Activated CD4-positive, alpha-beta T cell treated with anti-CD3 and anti-CD28 coated beads, Interleukin-2, amount 10 ng/mL, durations not matched to agents 7 days and 5 days (primary cell): ENCODE measurements around the gene CCDC92. TPM values are rescaled to one million over a fixed set of nuclear protein-coding genes. Genes with fewer than 3 reads are reported as not detected.

Experiments
- CTCF ChIA-PET: fragments of 350-600 bp; sonication (Branson Sonifier 250); formaldehyde crosslinking; loops from one replicate; lab custom pipeline; 2021; ENCODE audit warnings: antibody characterized with exemption; lab: Charles Lee
- POLR2A ChIA-PET: fragments of 350-600 bp; sonication (Branson Sonifier 250); formaldehyde crosslinking; loops from one replicate; lab custom pipeline; 2021; ENCODE audit warnings: antibody characterized with exemption; lab: Charles Lee
- DNase-seq: peaks from one replicate; pipeline ENCODE4 v3.0.0-alpha.2; 2020
- H3K27ac Mint-ChIP-seq: one replicate; pipeline ENCODE4 v1.8.0; 2021; ENCODE audit warnings: mild to moderate bottlenecking, moderate library complexity, mixed read lengths
- H3K27me3 Mint-ChIP-seq: one replicate; pipeline ENCODE4 v1.8.0; 2021; ENCODE audit warnings: mixed read lengths
- H3K36me3 Mint-ChIP-seq: one replicate; pipeline ENCODE4 v1.8.0; 2021; ENCODE audit warnings: low read depth, mixed read lengths
- H3K4me1 Mint-ChIP-seq: one replicate; pipeline ENCODE4 v1.8.0; 2021; ENCODE audit warnings: mixed read lengths
- H3K4me3 Mint-ChIP-seq: one replicate; pipeline ENCODE4 v1.8.0; 2021; ENCODE audit warnings: mild to moderate bottlenecking, moderate library complexity, mixed read lengths
- H3K9me3 Mint-ChIP-seq: one replicate; pipeline ENCODE4 v1.8.0; 2021; ENCODE audit warnings: mixed read lengths
- total RNA-seq, 2 experiments: library from RNA; stranded (reverse); gene quantifications; one replicate each; pipeline ENCODE4 v1.2.3, GENCODE V29; 2021

The CCDC92 gene
- total RNA-seq, 2 experiments from 2014 or later = 27.9 to 28.8 TPM

DNA sequence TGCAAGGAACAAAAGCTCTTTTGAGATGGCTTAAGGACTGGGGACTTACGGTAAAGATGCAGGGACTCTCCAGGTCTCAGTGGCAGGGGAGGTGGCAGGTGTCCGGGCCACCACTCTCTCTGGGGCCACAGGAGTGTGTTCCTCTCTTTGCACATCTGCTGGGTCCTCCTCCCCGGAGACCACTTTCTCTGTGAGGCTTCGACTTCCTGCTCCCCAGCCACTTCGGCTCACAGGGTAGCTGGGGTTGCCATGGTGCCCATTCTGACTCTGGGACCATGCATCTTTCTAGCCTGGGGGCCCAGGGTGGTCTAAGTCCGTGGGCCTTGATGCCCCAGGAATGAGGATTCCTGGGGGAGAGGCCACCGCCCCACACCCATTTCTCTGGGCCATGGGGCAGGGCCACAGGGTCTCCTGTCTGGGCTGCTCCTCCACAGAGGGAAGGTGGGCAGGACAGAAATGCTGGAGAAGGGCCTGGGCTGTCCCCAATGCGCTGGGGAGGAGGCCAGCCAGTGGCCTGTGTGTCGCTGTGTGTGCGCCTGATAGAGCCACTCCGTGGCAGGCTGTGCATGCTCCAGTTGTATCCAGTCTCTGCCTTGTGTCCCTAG lies 38.5 kb downstream of the CCDC92 start:
- CTCF ChIA-PET = interaction anchor here (1.9 kb wide), 1 partner anchor 7 kb away, joined by 7 read pairs; no protein-coding TSS in a partner anchor
- H3K4me1 Mint-ChIP-seq = peaks cover 45% of the 10 kb centered on the region
- DNase-seq = no peak

GRCh38 chr12:123933214-123933613 lies 39.4 kb downstream of the CCDC92 start:
- H3K36me3 Mint-ChIP-seq = peaks cover 10% of the 10 kb centered on the region
- H3K27ac Mint-ChIP-seq = no peak overlapping the region
- CTCF ChIA-PET = interaction anchor here (0.7 to 1.9 kb wide), 2 partner anchors 8 to 53 kb away, joined by 3 to 7 read pairs; no protein-coding TSS in a partner anchor
- peaks cover 3% of the 10 kb centered on the region for H3K27me3 Mint-ChIP-seq
- H3K4me3 Mint-ChIP-seq = no peak overlapping the region
- POLR2A ChIA-PET = no interaction called here
- H3K4me1 Mint-ChIP-seq = peaks cover 36% of the 10 kb centered on the region
- no peaks in the 10 kb centered on the region for H3K9me3 Mint-ChIP-seq
- DNase-seq = no peak

More for the DNA sequence above, 38.5 kb downstream of the CCDC92 start:
- Mint-ChIP-seq H3K27me3 (peaks cover 3% of the 10 kb centered on the region), H3K36me3 (peaks cover 10% of the 10 kb centered on the region), H3K27ac (no peak overlapping the region), H3K9me3 (no peaks in the 10 kb centered on the region), H3K4me3 (no peak overlapping the region)
- POLR2A ChIA-PET = no interaction called here

- H3K36me3 Mint-ChIP-seq = peaks cover 6% of the 10 kb centered on the region
- H3K27ac Mint-ChIP-seq = peak overlapping the region; percentile 39
- H3K9me3 Mint-ChIP-seq = no peaks in the 10 kb centered on the region
- ChIA-PET CTCF (interaction anchor here (0.6 to 1.9 kb wide), 3 partner anchors 10 to 223 kb away, joined by 3 to 7 read pairs (median 4); no protein-coding TSS in a partner anchor), POLR2A (no interaction called here)
- peaks cover 3% of the 10 kb centered on the region for H3K27me3 Mint-ChIP-seq
- DNase-seq = peak; percentile 65
- H3K4me1 Mint-ChIP-seq = peaks cover 26% of the 10 kb centered on the region
- H3K4me3 Mint-ChIP-seq = peak overlapping the region; percentile 50
Observed at GRCh38 chr12:123931686-123932321, 40.8 kb downstream of the CCDC92 start.

- CTCF ChIA-PET = no interaction called here
- H3K9me3 Mint-ChIP-seq = no peaks in the 10 kb centered on the region
- DNase-seq = no peak
- no peak overlapping the region for H3K4me3 Mint-ChIP-seq
- H3K4me1 Mint-ChIP-seq = peaks cover 20% of the 10 kb centered on the region
- H3K27ac Mint-ChIP-seq = no peak overlapping the region
- POLR2A ChIA-PET = no interaction called here
- H3K27me3 Mint-ChIP-seq = peaks cover 3% of the 10 kb centered on the region
- H3K36me3 Mint-ChIP-seq = no peaks in the 10 kb centered on the region
Observed at GRCh38 chr12:123929946-123930583, 42.6 kb downstream of the CCDC92 start.

- Mint-ChIP-seq H3K36me3 (no peaks in the 10 kb centered on the region), H3K4me1 (peaks cover 20% of the 10 kb centered on the region), H3K27ac (no peak overlapping the region), H3K4me3 (no peak overlapping the region), H3K27me3 (peaks cover 3% of the 10 kb centered on the region), H3K9me3 (no peaks in the 10 kb centered on the region)
- no peak for DNase-seq
- ChIA-PET CTCF (no interaction called here), POLR2A (no interaction called here)
Observed at GRCh38 chr12:123928897-123929296, 43.7 kb downstream of the CCDC92 start.

- no peak overlapping the region for H3K27ac Mint-ChIP-seq
- peaks cover 3% of the 10 kb centered on the region for H3K27me3 Mint-ChIP-seq
- ChIA-PET POLR2A (no interaction called here), CTCF (interaction anchor here (0.7 to 1.1 kb wide), 3 partner anchors 11 to 56 kb away, joined by 3 read pairs; no protein-coding TSS in a partner anchor)
- H3K4me3 Mint-ChIP-seq = no peak overlapping the region
- no peaks in the 10 kb centered on the region for H3K9me3 Mint-ChIP-seq
- peaks cover 17% of the 10 kb centered on the region for H3K4me1 Mint-ChIP-seq
- no peak for DNase-seq
- H3K36me3 Mint-ChIP-seq = no peaks in the 10 kb centered on the region
Observed at GRCh38 chr12:123928274-123928865, 44.3 kb downstream of the CCDC92 start.

GRCh38 chr12:123924539-123924938 lies 48.1 kb downstream of the CCDC92 start:
- POLR2A ChIA-PET = no interaction called here
- Mint-ChIP-seq H3K27me3 (peaks cover 3% of the 10 kb centered on the region), H3K36me3 (no peaks in the 10 kb centered on the region), H3K4me3 (no peak overlapping the region), H3K27ac (no peak overlapping the region), H3K4me1 (peaks cover 9% of the 10 kb centered on the region), H3K9me3 (no peaks in the 10 kb centered on the region)
- no peak for DNase-seq
- CTCF ChIA-PET = no interaction called here

DNA sequence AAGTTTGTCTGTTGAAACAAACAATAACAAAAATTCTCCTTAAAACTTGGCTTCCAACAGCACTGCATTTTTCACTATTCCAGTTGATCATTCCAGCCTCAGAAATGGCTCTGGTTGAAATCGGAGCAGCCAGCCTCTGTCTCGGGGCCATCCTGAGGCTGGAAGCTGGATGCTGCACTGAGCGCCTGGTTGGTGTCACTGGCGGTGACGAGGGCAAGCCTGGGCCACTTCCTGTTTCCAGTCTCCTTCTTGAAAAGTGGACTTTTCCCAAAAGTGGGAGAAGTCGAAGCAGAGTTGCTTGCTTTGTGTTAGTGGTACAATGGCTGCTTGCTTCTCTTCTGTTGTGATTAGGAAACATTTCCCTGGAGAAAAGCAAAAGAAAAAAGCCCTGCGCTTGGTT lies 48.7 kb downstream of the CCDC92 start:
- Mint-ChIP-seq H3K27me3 (peaks cover 3% of the 10 kb centered on the region), H3K36me3 (no peaks in the 10 kb centered on the region), H3K4me1 (peaks cover 9% of the 10 kb centered on the region), H3K9me3 (no peaks in the 10 kb centered on the region), H3K27ac (no peak overlapping the region), H3K4me3 (no peak overlapping the region)
- ChIA-PET POLR2A (no interaction called here), CTCF (no interaction called here)
- DNase-seq = no peak

GRCh38 chr12:123923038-123923437 lies 49.6 kb downstream of the CCDC92 start:
- Mint-ChIP-seq H3K4me1 (peaks cover 9% of the 10 kb centered on the region), H3K27me3 (peaks cover 3% of the 10 kb centered on the region), H3K9me3 (no peaks in the 10 kb centered on the region), H3K36me3 (no peaks in the 10 kb centered on the region), H3K4me3 (no peak overlapping the region), H3K27ac (no peak overlapping the region)
- ChIA-PET POLR2A (no interaction called here), CTCF (interaction anchor here (0.5 kb wide), 1 partner anchor 1178 kb away, joined by 5 read pairs; no protein-coding TSS in a partner anchor)
- DNase-seq = no peak

DNA sequence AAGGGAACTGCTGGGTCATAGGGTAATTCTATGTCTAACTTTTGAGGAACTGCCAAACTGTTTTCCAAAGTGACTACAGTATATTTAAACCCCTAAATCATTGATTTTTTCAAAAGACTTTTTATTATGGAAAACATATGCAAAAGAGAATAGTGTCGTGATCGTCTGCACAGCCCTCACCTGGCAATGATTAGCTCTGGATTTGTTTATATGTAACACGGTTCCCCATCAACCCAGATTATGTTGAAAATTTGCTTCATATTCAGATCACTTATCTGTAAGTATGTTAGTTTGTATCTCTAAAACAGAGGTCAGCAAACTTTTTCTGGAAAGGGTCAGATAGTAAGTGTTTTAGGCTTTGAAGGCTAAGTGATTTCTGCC lies 52.7 kb downstream of the CCDC92 start:
- Mint-ChIP-seq H3K27ac (no peak overlapping the region), H3K4me3 (no peak overlapping the region)
- CTCF ChIA-PET = no interaction called here

DNA sequence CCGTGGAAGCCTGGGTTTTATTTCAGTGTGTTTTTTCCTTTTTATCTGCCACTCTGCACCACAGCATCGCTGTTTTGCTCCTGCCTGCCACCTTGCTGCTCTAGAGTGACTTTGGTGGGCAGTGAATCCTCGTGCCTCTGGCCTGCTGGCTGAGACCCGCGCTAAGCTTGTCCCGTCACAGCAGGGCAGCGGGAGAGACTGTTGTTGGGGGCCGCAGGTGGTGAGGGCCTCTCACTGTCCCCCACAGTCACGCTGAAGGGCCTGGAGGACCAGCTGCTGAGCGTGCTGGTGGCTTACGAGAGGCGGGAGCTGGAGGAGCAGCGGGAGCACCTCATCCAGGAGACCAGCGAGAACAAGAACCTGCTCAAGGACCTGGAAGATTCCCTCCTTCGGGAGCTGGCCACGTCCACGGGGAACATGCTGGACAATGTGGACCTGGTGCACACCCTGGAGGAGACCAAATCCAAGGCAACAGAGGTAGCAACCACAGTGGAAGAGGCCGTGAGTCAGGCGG lies 55.2 kb downstream of the CCDC92 start:
- Mint-ChIP-seq H3K9me3 (no peaks in the 10 kb centered on the region), H3K4me1 (peaks cover 6% of the 10 kb centered on the region), H3K27me3 (peaks cover 3% of the 10 kb centered on the region), H3K4me3 (no peak overlapping the region), H3K36me3 (no peaks in the 10 kb centered on the region), H3K27ac (no peak overlapping the region)
- ChIA-PET CTCF (interaction anchor here (1.0 kb wide), 1 partner anchor 8 kb away, joined by 4 read pairs; no protein-coding TSS in a partner anchor), POLR2A (no interaction called here)
- no peak for DNase-seq

More for the DNA sequence above, 52.7 kb downstream of the CCDC92 start:
- peaks cover 9% of the 10 kb centered on the region for H3K4me1 Mint-ChIP-seq
- no peaks in the 10 kb centered on the region for H3K9me3 Mint-ChIP-seq
- no peak for DNase-seq
- H3K36me3 Mint-ChIP-seq = no peaks in the 10 kb centered on the region
- POLR2A ChIA-PET = no interaction called here
- H3K27me3 Mint-ChIP-seq = peaks cover 3% of the 10 kb centered on the region

- ChIA-PET CTCF (interaction anchor here (1.0 kb wide), 1 partner anchor 9 kb away, joined by 4 read pairs; no protein-coding TSS in a partner anchor), POLR2A (no interaction called here)
- no peak overlapping the region for H3K27ac Mint-ChIP-seq
- no peak overlapping the region for H3K4me3 Mint-ChIP-seq
- H3K36me3 Mint-ChIP-seq = no peaks in the 10 kb centered on the region
- H3K4me1 Mint-ChIP-seq = peaks cover 6% of the 10 kb centered on the region
- no peak for DNase-seq
- H3K27me3 Mint-ChIP-seq = peaks cover 3% of the 10 kb centered on the region
- H3K9me3 Mint-ChIP-seq = no peaks in the 10 kb centered on the region
Observed at GRCh38 chr12:123916729-123917128, 55.9 kb downstream of the CCDC92 start.
